ENCODE results near the gene PLS1.
"Not testable (repeated sequence)": the region's sequence is repeated elsewhere in the genome, so short reads cannot be mapped to it uniquely, and the experiment has no call there.

The PLS1 gene

GRCh38 chr3:142597906-142598305, 1.7 kb downstream of the PLS1 start:
- no peak for TF ChIP-seq CTCF (IDR thresholded peaks at IDR 0.05; ENCODE audit: low read depth, low read length, missing control alignments)
- H3K4me3 ChIP-seq (replicated peaks; ENCODE audit: low read depth, low read length) = no peak overlapping the region
- DNase-seq (ENCODE audit: extremely low read depth, low read depth) = no peak

DNA sequence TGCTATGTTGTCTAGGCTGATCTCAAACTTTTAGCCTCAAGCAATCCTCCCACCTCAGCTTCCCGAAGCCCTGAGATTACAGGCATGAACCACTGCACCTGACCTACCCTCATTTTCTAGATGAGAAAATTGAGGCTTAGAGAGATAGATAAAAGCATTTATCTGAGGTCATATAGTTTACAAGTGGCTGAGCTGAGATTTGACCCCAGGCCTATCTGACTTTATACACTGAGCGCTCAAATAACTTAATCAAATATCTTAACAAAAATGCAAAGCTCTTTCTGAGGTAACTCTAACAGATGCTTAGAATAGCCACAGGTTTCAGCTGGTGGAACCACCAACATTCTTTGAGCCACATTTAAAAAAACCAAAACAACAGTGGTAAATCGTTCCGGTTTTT, 5.5 kb downstream of the PLS1 start:
- H3K4me3 ChIP-seq (replicated peaks; ENCODE audit: low read depth, low read length) = no peak overlapping the region
- TF ChIP-seq CTCF (IDR thresholded peaks at IDR 0.05; ENCODE audit: low read depth, low read length, missing control alignments) = no peak
- no peak for DNase-seq (ENCODE audit: extremely low read depth, low read depth)

- DNase-seq (ENCODE audit: extremely low read depth, low read depth) = no peak
- H3K4me3 ChIP-seq (replicated peaks; ENCODE audit: low read depth, low read length) = no peak overlapping the region
- TF ChIP-seq CTCF (IDR thresholded peaks at IDR 0.05; ENCODE audit: low read depth, low read length, missing control alignments) = no peak
Observed at GRCh38 chr3:142602619-142603385, 6.6 kb downstream of the PLS1 start.

GRCh38 chr3:142603386-142603705, 7.2 kb downstream of the PLS1 start:
- DNase-seq (ENCODE audit: extremely low read depth, low read depth); H3K4me3 ChIP-seq (replicated peaks; ENCODE audit: low read depth, low read length): not testable (repeated sequence)

- no peak for DNase-seq (ENCODE audit: extremely low read depth, low read depth)
- TF ChIP-seq CTCF (IDR thresholded peaks at IDR 0.05; ENCODE audit: low read depth, low read length, missing control alignments) = no peak
- no peak overlapping the region for H3K4me3 ChIP-seq (replicated peaks; ENCODE audit: low read depth, low read length)
Observed at GRCh38 chr3:142604940-142605339, 8.7 kb downstream of the PLS1 start.

- TF ChIP-seq CTCF (IDR thresholded peaks at IDR 0.05; ENCODE audit: low read depth, low read length, missing control alignments) = no peak
- no peak overlapping the region for H3K4me3 ChIP-seq (replicated peaks; ENCODE audit: low read depth, low read length)
- no peak for DNase-seq (ENCODE audit: extremely low read depth, low read depth)
Observed at GRCh38 chr3:142608631-142609030, 12.4 kb downstream of the PLS1 start.

GRCh38 chr3:142609136-142609535, 12.9 kb downstream of the PLS1 start:
- no peak for DNase-seq (ENCODE audit: extremely low read depth, low read depth)
- no peak overlapping the region for H3K4me3 ChIP-seq (replicated peaks; ENCODE audit: low read depth, low read length)
- TF ChIP-seq CTCF (IDR thresholded peaks at IDR 0.05; ENCODE audit: low read depth, low read length, missing control alignments) = no peak
